Stromal cell of bone marrow (primary cell): Measurements from ENCODE around the gene TMEM255B.
"Not testable (repeated sequence)": the region's sequence is repeated elsewhere in the genome, so short reads cannot be mapped to it uniquely, and the experiment has no call there.

ENCODE experiments used
- DNase-seq: peaks from one replicate; pipeline ENCODE4 v3.0.0-alpha.2; 2012; ENCODE audit warnings: low read depth

TMEM255B gene

GRCh38 chr13:113817860-113818691, 59.0 kb downstream of the TMEM255B start:
- no peak for DNase-seq

- DNase-seq, result no peak
Observed at GRCh38 chr13:113818700-113819295, 59.8 kb downstream of the TMEM255B start.

GRCh38 chr13:113819341-113819730, 60.3 kb downstream of the TMEM255B start:
- DNase-seq, result no peak

- no peak for DNase-seq
Observed at GRCh38 chr13:113819731-113820715, 61.0 kb downstream of the TMEM255B start.

GRCh38 chr13:113820813-113821651, 62.0 kb downstream of the TMEM255B start:
- peak; percentile 93 for DNase-seq

GRCh38 chr13:113821847-113822246, 62.8 kb downstream of the TMEM255B start:
- DNase-seq, result no peak

GRCh38 chr13:113822266-113822665, 63.2 kb downstream of the TMEM255B start:
- DNase-seq, result no peak

GRCh38 chr13:113822956-113823744, 64.1 kb downstream of the TMEM255B start:
- no peak for DNase-seq

GRCh38 chr13:113823771-113824170, 64.7 kb downstream of the TMEM255B start:
- DNase-seq, result no peak

GRCh38 chr13:113825841-113826240, 66.8 kb downstream of the TMEM255B start:
- DNase-seq, result no peak

- not testable (repeated sequence) for DNase-seq
Observed at GRCh38 chr13:113826446-113826845, 67.4 kb downstream of the TMEM255B start.

GRCh38 chr13:113827021-113827420, 68.0 kb downstream of the TMEM255B start:
- no peak for DNase-seq

GRCh38 chr13:113828282-113828825, 69.3 kb downstream of the TMEM255B start:
- no peak for DNase-seq

- not testable (repeated sequence) for DNase-seq
Observed at GRCh38 chr13:113830426-113830950, 71.5 kb downstream of the TMEM255B start.

GRCh38 chr13:113831061-113831460, 72.0 kb downstream of the TMEM255B start:
- no peak for DNase-seq

- DNase-seq, result no peak
Observed at GRCh38 chr13:113832205-113832604, 73.2 kb downstream of the TMEM255B start.

- no peak for DNase-seq
Observed at GRCh38 chr13:113832631-113833030, 73.6 kb downstream of the TMEM255B start.

GRCh38 chr13:113833111-113833830, 74.2 kb downstream of the TMEM255B start:
- DNase-seq, result no peak

GRCh38 chr13:113834006-113834405, 75.0 kb downstream of the TMEM255B start:
- not testable (repeated sequence) for DNase-seq
